NB4 (cell line): ENCODE measurements around the gene VENTX.

Experiments used
- DNase-seq: peaks from one replicate; pipeline ENCODE4 v3.0.0; 2010; ENCODE audit warnings: low read depth
- H3K4me3 ChIP-seq: one replicate; pipeline ENCODE4 v1.5.1; 2011; ENCODE audit warnings: mild to moderate bottlenecking, low read depth, low read length, moderate library complexity
- CTCF ChIP-seq: IDR thresholded peaks from one replicate; pipeline ENCODE4 v1.5.1; 2012; ENCODE audit warnings: low read depth, low read length
- MAX ChIP-seq: IDR thresholded peaks from 2 replicates; pipeline ENCODE4 v1.6.1; 2011; ENCODE audit warnings: low read depth, low read length
- MYC ChIP-seq: IDR thresholded peaks from 2 replicates; pipeline ENCODE4 v1.6.1; 2011; ENCODE audit warnings: low read depth, low read length
- POLR2A ChIP-seq: IDR thresholded peaks from 2 replicates; pipeline ENCODE4 v1.6.1; 2011; ENCODE audit warnings: mild to moderate bottlenecking; ENCODE audit not compliant: insufficient read length; ENCODE audit errors: extremely low read depth

The VENTX gene, protein sequence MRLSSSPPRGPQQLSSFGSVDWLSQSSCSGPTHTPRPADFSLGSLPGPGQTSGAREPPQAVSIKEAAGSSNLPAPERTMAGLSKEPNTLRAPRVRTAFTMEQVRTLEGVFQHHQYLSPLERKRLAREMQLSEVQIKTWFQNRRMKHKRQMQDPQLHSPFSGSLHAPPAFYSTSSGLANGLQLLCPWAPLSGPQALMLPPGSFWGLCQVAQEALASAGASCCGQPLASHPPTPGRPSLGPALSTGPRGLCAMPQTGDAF

DNA sequence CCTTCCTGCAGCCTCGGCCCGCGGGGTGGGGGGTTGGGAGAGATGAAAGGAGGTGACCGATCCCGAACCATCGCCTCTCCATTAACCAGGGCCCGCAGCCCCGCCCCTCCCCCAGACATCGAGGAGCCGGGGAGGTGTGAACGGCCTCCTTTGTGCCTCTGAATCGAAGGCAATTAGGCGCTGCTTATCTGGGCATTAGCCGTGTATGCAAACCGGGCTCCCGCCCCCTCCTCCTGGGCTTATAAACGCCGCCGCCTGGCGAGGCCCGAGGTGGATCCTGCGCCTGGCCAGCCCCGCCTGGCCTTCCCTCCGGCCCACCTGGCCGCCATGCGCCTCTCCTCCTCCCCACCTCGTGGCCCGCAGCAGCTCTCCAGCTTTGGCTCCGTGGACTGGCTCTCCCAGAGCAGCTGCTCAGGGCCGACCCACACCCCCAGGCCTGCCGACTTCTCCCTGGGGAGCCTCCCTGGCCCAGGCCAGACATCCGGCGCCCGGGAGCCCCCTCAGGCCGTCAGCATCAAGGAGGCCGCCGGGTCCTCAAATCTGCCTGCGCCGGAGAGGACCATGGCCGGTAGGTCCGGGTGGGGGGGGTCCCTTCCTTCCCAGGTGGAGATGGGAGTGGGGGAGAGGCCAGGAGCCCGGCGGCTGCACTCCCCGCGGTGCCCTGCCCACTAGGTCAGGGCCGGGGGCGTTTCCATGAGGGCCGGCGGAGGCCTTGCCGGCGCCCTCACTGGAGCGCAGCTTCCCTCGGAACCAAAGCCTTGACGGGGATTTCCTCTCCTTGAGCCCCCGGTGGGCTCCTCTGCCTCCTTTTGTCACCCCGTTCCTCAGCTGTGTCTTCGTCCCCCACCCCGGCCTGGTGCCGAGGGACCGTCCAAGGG is at the start of gene VENTX:
TSS of gene VENTX (plus strand) at position 268 of the 878 bp plus-strand sequence. CDS start at position 328, 60 bp downstream.
- TF ChIP-seq POLR2A (no peak), MYC (no peak), CTCF (no peak), MAX (no peak)
- no peak for DNase-seq
- no peak within 1 kb of the TSS for H3K4me3 ChIP-seq

GRCh38 chr10:133187906-133188681 is 49.6 kb upstream of the VENTX start:
- DNase-seq = no peak
- TF ChIP-seq POLR2A = no peak
- TF ChIP-seq MYC = no peak
- no peak for TF ChIP-seq MAX
- no peak for TF ChIP-seq CTCF
- H3K4me3 ChIP-seq = no peak overlapping the region

GRCh38 chr10:133189256-133189655 is 48.4 kb upstream of the VENTX start:
- no peak overlapping the region for H3K4me3 ChIP-seq
- DNase-seq = no peak
- no peak for TF ChIP-seq MAX
- no peak for TF ChIP-seq POLR2A
- TF ChIP-seq MYC = no peak
- no peak for TF ChIP-seq CTCF

GRCh38 chr10:133189726-133190125 is 47.9 kb upstream of the VENTX start:
- TF ChIP-seq POLR2A (no peak), MYC (no peak), MAX (no peak), CTCF (no peak)
- no peak for DNase-seq
- no peak overlapping the region for H3K4me3 ChIP-seq

DNA sequence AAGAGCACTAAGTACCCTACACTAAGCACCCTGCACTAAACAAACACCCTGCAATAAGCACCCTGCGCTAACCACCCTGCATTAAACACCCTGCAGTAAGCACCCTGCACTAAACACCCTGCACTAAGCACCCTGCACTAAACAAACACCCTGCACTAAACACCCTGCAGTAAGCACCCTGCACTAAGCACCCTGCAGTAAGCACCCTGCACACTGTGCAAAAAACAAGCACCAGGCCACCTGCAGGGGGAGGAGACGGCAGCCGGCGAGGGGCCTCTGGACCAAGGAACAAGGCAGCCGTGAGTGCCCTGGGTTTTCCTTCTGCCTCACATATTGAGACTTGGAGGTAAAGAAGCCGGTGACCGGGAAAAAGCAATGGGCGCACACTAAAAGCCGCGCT is 47.4 kb upstream of the VENTX start:
- TF ChIP-seq CTCF (no peak), MAX (no peak), MYC (no peak), POLR2A (no peak)
- no peak for DNase-seq
- H3K4me3 ChIP-seq = no peak overlapping the region
